Lung (tissue), 12 donors: ENCODE measurements around the gene CHST1. TPM values are rescaled to one million over a fixed set of nuclear protein-coding genes. Genes with fewer than 3 reads are reported as not detected.

Experiments
- ATAC-seq: fragments of 200-7000 bp; cut with Tn5 transposase; one replicate; pipeline ENCODE4 v1.9.1; 2020; ENCODE audit warnings: moderate number of reproducible peaks; ENCODE audit not compliant: insufficient read depth, low FRiP score
- DNase-seq, 3 donors: peaks; one replicate each; pipeline ENCODE4 v3.0.0-alpha.2; 2013 to 2017
- H3K27ac ChIP-seq, 2 donors: one replicate each; pipeline ENCODE4 v1.5.1; 2013; ENCODE audit warnings: mild to moderate bottlenecking in 2 of 2, moderate library complexity in 2 of 2, control low read depth in 1 of 2, inconsistent platforms in 1 of 2, low read depth in 1 of 2, low read length in 1 of 2
- H3K27me3 ChIP-seq, 3 donors: one replicate each; pipeline ENCODE4 v1.5.1; 2013; ENCODE audit warnings: low read length in 2 of 3; ENCODE audit not compliant: control insufficient read depth in 3 of 3, insufficient read depth in 3 of 3
- H3K36me3 ChIP-seq, 4 donors: one replicate each; pipeline ENCODE4 v1.5.1; 2013; ENCODE audit warnings: low read length in 4 of 4, mild to moderate bottlenecking in 1 of 4, moderate library complexity in 1 of 4; ENCODE audit not compliant: control insufficient read depth in 4 of 4, insufficient read depth in 4 of 4
- H3K4me1 ChIP-seq, 5 donors: one replicate each; pipeline ENCODE4 v1.5.1; 2013; ENCODE audit warnings: low read length in 5 of 5, mild to moderate bottlenecking in 2 of 5, moderate library complexity in 1 of 5; ENCODE audit not compliant: control insufficient read depth in 5 of 5, insufficient read depth in 5 of 5
- H3K4me3 ChIP-seq: one replicate; pipeline ENCODE4 v1.5.1; 2013; ENCODE audit warnings: mild to moderate bottlenecking, control low read depth, moderate library complexity
- H3K9ac ChIP-seq, 2 donors: one replicate each; pipeline ENCODE4 v1.5.1; 2013; ENCODE audit warnings: low read length in 2 of 2, control low read depth in 1 of 2; ENCODE audit not compliant: insufficient read depth in 1 of 2
- H3K9me3 ChIP-seq, 4 donors: one replicate each; pipeline ENCODE4 v1.5.1; 2013; ENCODE audit warnings: low read length in 3 of 4, mild to moderate bottlenecking in 1 of 4, moderate library complexity in 1 of 4; ENCODE audit not compliant: control insufficient read depth in 4 of 4, insufficient read depth in 3 of 4
- CTCF ChIP-seq: IDR thresholded peaks from 2 replicates; pipeline ENCODE4 v1.5.1; 2012; ENCODE audit warnings: mild to moderate bottlenecking; ENCODE audit errors: control extremely low read depth, extremely low read depth
- WGBS, 2 donors: extraction: QIAGEN DNeasy Blood & Tissue Kit; methylation state at CpG; one replicate each; pipeline ENCODE4 v1.1.7; 2013; 5-methylcytosine and 5-hydroxymethylcytosine counted together
- polyA plus RNA-seq, 2 donors: library from polyadenylated mRNA; stranded (reverse); fragments of 200-250 nt; gene quantifications; one replicate each; pipeline ENCODE4 v1.2.1, GENCODE V29; 2013
- total RNA-seq, 2 donors: library from RNA; depleted of rRNA in 1 of 2; stranded (reverse); fragments of >200 nt in 1 of 2; gene quantifications; one replicate each; pipeline ENCODE4 v1.2.1, GENCODE V29; 2014 to 2021
- donor health status: control.
- donor health status: control.
- donor health status: Bipolar disorder and iron deficiency.
- donor health status: healthy.
- donor health status: DM: yes; HTN: yes; CAD: no.

The CHST1 gene
- total and polyA plus RNA-seq, 4 donors, result 1.7 to 2.4 (median 1.9) TPM

- Histone ChIP-seq H3K9me3 (peaks cover 0 to 3% (median 0%) of the 10 kb centered on the region in 4 donors), H3K9ac (no peak overlapping the region), H3K4me3 (no peak overlapping the region), H3K4me1 (peaks cover 0 to 13% (median 0%) of the 10 kb centered on the region in 5 donors), H3K36me3 (no peaks in the 10 kb centered on the region), H3K27me3 (peaks cover 0 to 11% (median 0%) of the 10 kb centered on the region in 3 donors), H3K27ac (no peak overlapping the region)
- ATAC-seq (peak; percentile 71), DNase-seq (peak; percentile 83 to 85 (median 84))
- WGBS, 2 donors, result 10 to 15% methylated on average over 16 of the region's 16 CpGs
- TF ChIP-seq CTCF, result peak; percentile 77
These were observed 10.1 kb downstream of the CHST1 start for GRCh38 chr11:45655347-45655756.

- TF ChIP-seq CTCF, result no peak
- no peaks in the 10 kb centered on the region for H3K36me3 ChIP-seq
- DNase-seq, result no peak
- H3K9me3 ChIP-seq, result peaks cover 0 to 3% (median 0%) of the 10 kb centered on the region in 4 donors
- 66% methylated on average over 2 of the region's 2 CpGs for WGBS, 2 donors
- no peak overlapping the region for H3K9ac ChIP-seq
- peaks cover 0 to 7% (median 2%) of the 10 kb centered on the region in 3 donors for H3K27me3 ChIP-seq
- no peak overlapping the region for H3K4me3 ChIP-seq
- peaks cover 0 to 13% (median 0%) of the 10 kb centered on the region in 5 donors for H3K4me1 ChIP-seq
- no peak for ATAC-seq
- H3K27ac ChIP-seq, result no peak overlapping the region
These were observed 10.5 kb downstream of the CHST1 start for GRCh38 chr11:45655012-45655283.

GRCh38 chr11:45654231-45655011 lies 11.0 kb downstream of the CHST1 start:
- no peaks in the 10 kb centered on the region for H3K36me3 ChIP-seq
- no peak overlapping the region for H3K9ac ChIP-seq
- ATAC-seq (no peak), DNase-seq (no peak)
- H3K4me1 ChIP-seq, result peaks cover 0 to 13% (median 0%) of the 10 kb centered on the region in 5 donors
- WGBS, 2 donors, result 70 to 76% methylated on average over 8 of the region's 8 CpGs
- no peak overlapping the region for H3K4me3 ChIP-seq
- H3K27ac ChIP-seq, result no peak overlapping the region
- H3K9me3 ChIP-seq, result peaks cover 0 to 3% (median 0%) of the 10 kb centered on the region in 4 donors
- no peak for TF ChIP-seq CTCF
- H3K27me3 ChIP-seq, result peaks cover 0 to 8% (median 4%) of the 10 kb centered on the region in 3 donors
